GM12878 (cell line): ENCODE data around the gene OLA1. TPM values are rescaled to one million over a fixed set of nuclear protein-coding genes. Genes with fewer than 3 reads are reported as not detected.

Experiments
- ATAC-seq: fragments of 200-7000 bp; cut with Tn5 transposase; 3 replicates; pipeline ENCODE4 v1.9.1; 2020; ENCODE audit warnings: mild to moderate bottlenecking, moderate library complexity
- BruUV-seq: library from RNA; stranded (reverse); fragments of 400-500 nt; replicated peaks from 2 replicates; lab custom pipeline; 2021; lab: Mats Ljungman, UMichigan
- CTCF ChIA-PET: fragments of 300-600 bp; sonication (Branson Sonifier 250); formaldehyde crosslinking; extraction: SDS; loops from one replicate; lab custom pipeline; 2021; ENCODE audit warnings: inconsistent platforms; lab: Yijun Ruan, JAX
- POLR2A ChIA-PET: fragments of 350-600 bp; formaldehyde crosslinking; extraction: SDS; loops from one replicate; lab custom pipeline; 2021; ENCODE audit warnings: inconsistent platforms; lab: Charles Lee
- RAD21 ChIA-PET: fragments of 300-600 bp; sonication (Branson Sonifier 250); formaldehyde crosslinking; loops from one replicate; lab custom pipeline; 2023; ENCODE audit warnings: antibody characterized with exemption; ENCODE audit not compliant: unreplicated experiment; lab: Charles Lee
- SMC1A ChIA-PET: fragments of 300-600 bp; sonication (Branson Sonifier 250); formaldehyde crosslinking; loops from one replicate; lab custom pipeline; 2023; ENCODE audit not compliant: unreplicated experiment, uncharacterized antibody; lab: Charles Lee
- DNase-seq: peaks from one replicate; pipeline ENCODE4 v3.0.0-alpha.2; 2011; ENCODE audit warnings: low read depth, low spot score
- FAIRE-seq: peaks from 3 replicates; lab custom pipeline; 2011; peaks lifted over from hg19 to GRCh38; lab: Jason Lieb, UNC
- H2AFZ ChIP-seq: 2 replicates; pipeline ENCODE4 v1.6.0; 2011; ENCODE audit warnings: low read depth, low read length, control low read depth; ENCODE audit not compliant: control insufficient read depth
- H3K27ac ChIP-seq: 2 replicates; pipeline ENCODE4 v1.5.1; 2011; ENCODE audit warnings: control low read depth; ENCODE audit not compliant: control insufficient read depth, insufficient read depth
- H3K27me3 ChIP-seq, 2 experiments: replicated peaks in 1 of 2; 2 replicates each; pipeline versions ENCODE4 v1.6.0 to v1.6.1; 2011; ENCODE audit warnings: low read length in 1 of 2; ENCODE audit not compliant: control insufficient read depth in 2 of 2, insufficient read depth in 2 of 2
- H3K36me3 ChIP-seq, 2 experiments: 2 replicates each; pipeline ENCODE4 v1.5.1; 2011; ENCODE audit warnings: low read length in 1 of 2; ENCODE audit not compliant: control insufficient read depth in 2 of 2, insufficient read depth in 2 of 2
- H3K4me1 ChIP-seq: 2 replicates; pipeline ENCODE4 v1.6.1; 2011; ENCODE audit warnings: mild to moderate bottlenecking, low read length, moderate library complexity, mixed read lengths; ENCODE audit not compliant: control insufficient read depth, insufficient read depth
- H3K4me2 ChIP-seq: 2 replicates; pipeline ENCODE4 v1.6.0; 2011; ENCODE audit warnings: control low read depth; ENCODE audit not compliant: control insufficient read depth, insufficient read depth
- H3K4me3 ChIP-seq: fragments of 200-600 bp; sonication (generic); 2 replicates; pipeline ENCODE4 v1.5.1; 2016
- H3K79me2 ChIP-seq: 2 replicates; pipeline ENCODE4 v1.6.0; 2011; ENCODE audit warnings: low read length; ENCODE audit not compliant: control insufficient read depth, insufficient read depth
- H3K9ac ChIP-seq: 2 replicates; pipeline ENCODE4 v1.8.0; 2011; ENCODE audit warnings: low read length, control low read depth, mixed read lengths; ENCODE audit not compliant: control insufficient read depth, insufficient read depth
- H3K9me3 ChIP-seq: replicated peaks from 3 replicates; pipeline ENCODE4 v1.5.1; 2011; ENCODE audit warnings: mild to moderate bottlenecking, low read length; ENCODE audit not compliant: control insufficient read depth, insufficient read depth
- H4K20me1 ChIP-seq: 2 replicates; pipeline ENCODE4 v1.6.0; 2011; ENCODE audit not compliant: control insufficient read depth, insufficient read depth
- CTCF ChIP-seq, 3 experiments: IDR thresholded peaks in 2 of 3; conservative IDR thresholded peaks in 1 of 3; 2 replicates each; pipeline ENCODE4 v1.5.1; 2011; ENCODE audit warnings: low read depth in 3 of 3, low read length in 3 of 3, mild to moderate bottlenecking in 3 of 3, control low read depth in 2 of 3, moderate library complexity in 2 of 3, inconsistent platforms in 1 of 3, mixed read lengths in 1 of 3; ENCODE audit not compliant: control insufficient read depth in 2 of 3, insufficient read depth in 1 of 3; ENCODE audit errors: extremely low read depth in 1 of 3
- MEF2A ChIP-seq: IDR thresholded peaks from 2 replicates; pipeline ENCODE4 v1.6.1; 2011; ENCODE audit warnings: low read depth, mild to moderate bottlenecking, low read length, moderate library complexity; ENCODE audit not compliant: insufficient read depth
- RAD21 ChIP-seq: IDR thresholded peaks from 2 replicates; pipeline ENCODE4 v1.6.1; 2011; ENCODE audit warnings: mild to moderate bottlenecking, low read depth, low read length, moderate library complexity; ENCODE audit not compliant: insufficient read depth
- RUNX3 ChIP-seq: IDR thresholded peaks from 2 replicates; pipeline ENCODE4 v1.6.1; 2012; ENCODE audit warnings: low read length, inconsistent platforms
- ZBTB11 ChIP-seq: fragments of 450-650 bp; formaldehyde crosslinking; IDR thresholded peaks from 2 replicates; pipeline ENCODE4 v1.5.0; 2022; ENCODE audit warnings: mild to moderate bottlenecking, missing genetic modification characterization
- ZNF274 ChIP-seq: IDR thresholded peaks from one replicate; pipeline ENCODE4 v1.8.0; 2011; ENCODE audit not compliant: insufficient read length, insufficient read depth
- WGBS: methylation state at CpG from one replicate; pipeline ENCODE4 v1.1.6; 2016; ENCODE audit warnings: low lambda C conversion rate; ENCODE audit not compliant: insufficient replicate concordance, insufficient coverage; ENCODE audit errors: missing lambda C conversion rate; 5-methylcytosine and 5-hydroxymethylcytosine counted together
- in situ Hi-C: fragments of 300-500 bp; cut with MboI; formaldehyde crosslinking; loops from 9 replicates; pipeline ENCODE4 v1.14.3; 2018; ENCODE audit warnings: mixed read lengths
- intact Hi-C: fragments of 100-400 bp; cut with micrococcal nuclease; formaldehyde crosslinking; loops from one replicate; pipeline ENCODE4 v1.14.2; 2022; ENCODE audit not compliant: unreplicated experiment
- polyA plus RNA-seq, 11 experiments: library from polyadenylated mRNA; depleted of rRNA in 4 of 11; unstranded in 6 of 11; stranded (reverse) in 5 of 11; fragments of >200 nt; fragmentation: Nextera tagmentation in 4 of 11; fragmentation: Illumina TruSeq in 1 of 11; extraction: Ambion mirVana in 4 of 11; extraction: Trizol in 1 of 11; gene quantifications; 1 replicate in 1 of 11; 2 replicates in 10 of 11; pipeline versions ENCODE4 v1.2.1 to v1.2.3, GENCODE V29; 2011 to 2016; ENCODE audit warnings: inconsistent platforms in 2 of 11, missing spikeins in 2 of 11, low read depth in 1 of 11
- total RNA-seq, 4 experiments: library from RNA; depleted of rRNA in 3 of 4; stranded (reverse); fragments of >200 nt in 3 of 4; fragmentation: Illumina TruSeq in 1 of 4; extraction: Trizol in 1 of 4; gene quantifications; 2 replicates each; pipeline versions ENCODE4 v1.2.1 to v1.2.3, GENCODE V29; 2013 to 2021

Gene OLA1
- total and polyA plus RNA-seq, 10 of the 15 experiments (the other 5 are each of a cell fraction or from before 2014, with no cell fraction given) = 107 to 238 (median 142) TPM

GRCh38 chr2:174048243-174048642 is 200.1 kb downstream of the OLA1 start:
- H3K36me3 ChIP-seq = no peaks in the 10 kb centered on the region
- H3K27me3 ChIP-seq = no peaks in the 10 kb centered on the region; a peak in 1 of 4 replicates
- no peak overlapping the region for H3K9ac ChIP-seq
- no peak for FAIRE-seq
- ChIA-PET POLR2A (interaction anchor here (0.5 kb wide), 1 partner anchor 20 kb away, joined by 7 read pairs; no protein-coding TSS in a partner anchor), CTCF (no interaction called here), SMC1A (no interaction called here), RAD21 (interaction anchor here (0.7 kb wide), 1 partner anchor 113 kb away, joined by 3 read pairs; no protein-coding TSS in a partner anchor)
- WGBS = 34% methylated on average over 20 of the region's 20 CpGs
- 0 out of 2 replicates have a peak overlapping the region, but pooled peaks have one; percentile 12 for H3K4me2 ChIP-seq
- H3K4me3 ChIP-seq = no peak overlapping the region
- no TSS peak for BruUV-seq
- no peaks in the 10 kb centered on the region for H3K79me2 ChIP-seq
- intact Hi-C loops (loop anchor here (10.0 kb wide), 1 partner anchor 293 kb away; no protein-coding TSS in a partner anchor), in situ Hi-C loops (loop anchor here (10.0 kb wide), 1 partner anchor 643 kb away; no protein-coding TSS in a partner anchor)
- no peak for DNase-seq
- peak; percentile 21; the same call in 2 of the 3 replicates for ATAC-seq
- no peak overlapping the region for H3K27ac ChIP-seq
- H2AFZ ChIP-seq = no peak overlapping the region
- H3K4me1 ChIP-seq = peaks cover 7% of the 10 kb centered on the region
- no peaks in the 10 kb centered on the region; the same call in 1 of the 3 replicates for H3K9me3 ChIP-seq
- TF ChIP-seq ZBTB11 (no peak), CTCF (IDR thresholded peaks at IDR 0.05 in 2 of 3, conservative IDR thresholded peaks at IDR 0.05 in 1 of 3; ENCODE audit: control insufficient read depth in 2 of 3, extremely low read depth in 1 of 3, insufficient read depth in 1 of 3, low read depth in 3 of 3, low read length in 3 of 3) (peak in 2 of 3 experiments; percentile 21 to 27; a peak in 3 of 6 replicates), RUNX3 (peak; percentile 59), RAD21 (peak; percentile 49), MEF2A (0 out of 2 replicates have a peak, but pooled peaks have one; percentile 64), ZNF274 (no peak)
- no peaks in the 10 kb centered on the region for H4K20me1 ChIP-seq
